ENCODE measurements around the gene PKNOX2.

Gene PKNOX2

GRCh38 chr11:125389339-125390166, 225.0 kb downstream of the PKNOX2 start:
- no peak for DNase-seq (ENCODE audit: extremely low spot score, insufficient read length, low read depth)
- no peak for FAIRE-seq

- DNase-seq (ENCODE audit: extremely low spot score, insufficient read length, low read depth) (no peak), FAIRE-seq (no peak)
Observed at GRCh38 chr11:125390946-125391345, 226.4 kb downstream of the PKNOX2 start.

GRCh38 chr11:125393331-125393730, 228.8 kb downstream of the PKNOX2 start:
- FAIRE-seq, result no peak
- no peak for DNase-seq (ENCODE audit: extremely low spot score, insufficient read length, low read depth)

GRCh38 chr11:125394296-125394695, 229.7 kb downstream of the PKNOX2 start:
- no peak for FAIRE-seq

GRCh38 chr11:125397421-125397820, 232.9 kb downstream of the PKNOX2 start:
- FAIRE-seq (no peak), DNase-seq (ENCODE audit: extremely low spot score, insufficient read length, low read depth) (no peak)

More at GRCh38 chr11:125394296-125394695, 229.7 kb downstream of the PKNOX2 start:
- no peak for DNase-seq (ENCODE audit: extremely low spot score, insufficient read length, low read depth)

GRCh38 chr11:125398475-125398874, 233.9 kb downstream of the PKNOX2 start:
- FAIRE-seq, result no peak

GRCh38 chr11:125398994-125399640, 234.6 kb downstream of the PKNOX2 start:
- FAIRE-seq (no peak), DNase-seq (ENCODE audit: extremely low spot score, insufficient read length, low read depth) (no peak)

More at GRCh38 chr11:125398475-125398874, 233.9 kb downstream of the PKNOX2 start:
- DNase-seq (ENCODE audit: extremely low spot score, insufficient read length, low read depth), result no peak

- DNase-seq (ENCODE audit: extremely low spot score, insufficient read length, low read depth), result no peak
- no peak for FAIRE-seq
Observed at GRCh38 chr11:125399945-125400344, 235.4 kb downstream of the PKNOX2 start.

GRCh38 chr11:125401235-125401634, 236.7 kb downstream of the PKNOX2 start:
- no peak for FAIRE-seq
- no peak for DNase-seq (ENCODE audit: extremely low spot score, insufficient read length, low read depth)

- DNase-seq (ENCODE audit: extremely low spot score, insufficient read length, low read depth), result no peak
- FAIRE-seq, result no peak
Observed at GRCh38 chr11:125401746-125402145, 237.2 kb downstream of the PKNOX2 start.

GRCh38 chr11:125402435-125402834, 237.9 kb downstream of the PKNOX2 start:
- DNase-seq (ENCODE audit: extremely low spot score, insufficient read length, low read depth), result no peak
- no peak for FAIRE-seq

GRCh38 chr11:125404157-125404810, 239.7 kb downstream of the PKNOX2 start:
- FAIRE-seq, result no peak
- DNase-seq (ENCODE audit: extremely low spot score, insufficient read length, low read depth), result no peak

GRCh38 chr11:125404811-125405790, 240.6 kb downstream of the PKNOX2 start:
- FAIRE-seq (no peak), DNase-seq (ENCODE audit: extremely low spot score, insufficient read length, low read depth) (peak; percentile 56)

GRCh38 chr11:125407046-125407445, 242.5 kb downstream of the PKNOX2 start:
- FAIRE-seq (no peak), DNase-seq (ENCODE audit: extremely low spot score, insufficient read length, low read depth) (no peak)

- FAIRE-seq (no peak), DNase-seq (ENCODE audit: extremely low spot score, insufficient read length, low read depth) (no peak)
Observed at GRCh38 chr11:125408311-125408711, 243.8 kb downstream of the PKNOX2 start.

GRCh38 chr11:125410091-125410490, 245.5 kb downstream of the PKNOX2 start:
- no peak for DNase-seq (ENCODE audit: extremely low spot score, insufficient read length, low read depth)
- FAIRE-seq, result no peak

GRCh38 chr11:125412177-125412496, 247.6 kb downstream of the PKNOX2 start:
- no peak for FAIRE-seq
- DNase-seq (ENCODE audit: extremely low spot score, insufficient read length, low read depth), result no peak

GRCh38 chr11:125412509-125412908, 248.0 kb downstream of the PKNOX2 start:
- FAIRE-seq, result no peak
- DNase-seq (ENCODE audit: extremely low spot score, insufficient read length, low read depth), result no peak

- FAIRE-seq, result no peak
- DNase-seq (ENCODE audit: extremely low spot score, insufficient read length, low read depth), result no peak
Observed at GRCh38 chr11:125413226-125413625, 248.7 kb downstream of the PKNOX2 start.

GRCh38 chr11:125414121-125414520, 249.6 kb downstream of the PKNOX2 start:
- DNase-seq (ENCODE audit: extremely low spot score, insufficient read length, low read depth) (no peak), FAIRE-seq (no peak)
